Left ventricle myocardium superior (tissue), 1 donor: ENCODE results near the gene PHF24. TPM values are rescaled to one million over a fixed set of nuclear protein-coding genes. Genes with fewer than 3 reads are reported as not detected.
"Not testable (repeated sequence)": the region's sequence is repeated elsewhere in the genome, so short reads cannot be mapped to it uniquely, and the experiment has no call there.

Experiments used
- ATAC-seq: fragments of 200-7000 bp; cut with Tn5 transposase; one replicate; pipeline ENCODE4 v1.9.1; 2020; ENCODE audit warnings: mild to moderate bottlenecking, moderate library complexity
- DNase-seq: peaks from one replicate; pipeline ENCODE4 v3.0.0-alpha.2; 2020
- intact Hi-C: fragments of 100-400 bp; cut with micrococcal nuclease; formaldehyde crosslinking; loops from one replicate; pipeline ENCODE4 v1.11.0; 2022
- total RNA-seq: library from RNA; stranded (reverse); fragmentation: NEBNext Ultra II Directional; extraction: Animal tissue kit (Norgen Biotek cat#: 25700); gene quantifications from one replicate; pipeline ENCODE4 v1.2.1, GENCODE V29; 2021
- donor health status: DM: no; HTN: yes; CAD: no; lungs with severe emphysema.

PHF24 gene
- total RNA-seq, 1 donor from 2014 or later, result 0.10 TPM

DNA sequence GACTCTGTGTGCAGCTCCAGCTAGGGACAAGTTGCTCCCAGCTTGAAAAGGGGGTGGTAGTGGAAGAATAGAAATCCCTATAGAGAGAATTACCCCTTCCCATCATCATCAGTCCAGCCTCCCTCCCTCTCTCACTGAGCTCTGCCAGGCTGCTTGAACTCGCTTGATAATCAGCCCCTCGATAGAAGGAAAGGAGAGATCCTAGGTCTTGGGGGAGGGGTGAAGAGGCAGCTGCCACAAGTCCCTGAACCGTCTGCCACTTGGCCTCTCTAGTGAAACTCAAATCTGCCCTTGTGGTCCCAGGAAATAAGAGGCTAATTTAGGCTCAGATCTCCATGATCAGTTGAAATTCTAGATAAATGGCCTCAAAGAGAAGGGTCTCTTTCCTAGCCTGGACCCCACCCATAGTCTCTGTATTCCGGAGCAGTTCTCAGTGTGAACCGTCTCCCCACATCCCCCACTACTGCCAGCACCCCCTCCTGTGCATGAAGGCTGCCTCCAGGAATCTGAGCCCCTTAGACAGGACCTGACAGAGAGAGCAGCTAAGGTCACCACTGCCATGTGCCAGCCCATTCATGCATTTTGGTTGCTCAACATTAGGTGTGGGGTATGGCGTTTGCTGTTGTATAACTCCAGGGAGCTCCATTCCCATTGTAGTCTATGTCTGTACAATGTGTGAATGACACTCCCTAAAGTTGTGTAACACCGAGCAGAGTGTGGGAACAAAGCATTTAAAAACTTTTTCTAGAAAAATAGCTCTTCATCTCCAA lies 37.0 kb downstream of the PHF24 start:
- peak; percentile 17 for ATAC-seq
- DNase-seq, result no peak
- intact Hi-C loops, result no loop called here

DNA sequence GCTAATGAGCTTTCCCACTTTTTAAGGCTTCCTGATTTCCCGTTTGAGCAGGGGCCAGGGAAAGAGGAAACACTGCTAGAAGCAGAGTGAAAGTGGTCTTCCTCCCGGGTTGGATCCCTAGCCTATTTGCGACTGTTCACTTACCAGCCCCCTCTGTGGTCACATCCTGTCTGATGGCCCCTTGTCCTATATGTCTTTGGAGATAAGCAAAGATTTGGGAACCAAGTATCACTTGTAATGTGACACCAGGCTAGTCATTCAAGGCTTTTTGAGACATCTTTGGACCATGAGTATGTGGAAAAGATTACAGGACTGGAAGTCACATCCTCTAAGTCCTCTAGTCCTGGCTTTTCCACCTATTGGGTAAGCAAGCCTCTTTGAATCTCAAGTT lies 37.6 kb downstream of the PHF24 start:
- no peak for ATAC-seq
- no peak for DNase-seq
- intact Hi-C loops, result no loop called here

DNA sequence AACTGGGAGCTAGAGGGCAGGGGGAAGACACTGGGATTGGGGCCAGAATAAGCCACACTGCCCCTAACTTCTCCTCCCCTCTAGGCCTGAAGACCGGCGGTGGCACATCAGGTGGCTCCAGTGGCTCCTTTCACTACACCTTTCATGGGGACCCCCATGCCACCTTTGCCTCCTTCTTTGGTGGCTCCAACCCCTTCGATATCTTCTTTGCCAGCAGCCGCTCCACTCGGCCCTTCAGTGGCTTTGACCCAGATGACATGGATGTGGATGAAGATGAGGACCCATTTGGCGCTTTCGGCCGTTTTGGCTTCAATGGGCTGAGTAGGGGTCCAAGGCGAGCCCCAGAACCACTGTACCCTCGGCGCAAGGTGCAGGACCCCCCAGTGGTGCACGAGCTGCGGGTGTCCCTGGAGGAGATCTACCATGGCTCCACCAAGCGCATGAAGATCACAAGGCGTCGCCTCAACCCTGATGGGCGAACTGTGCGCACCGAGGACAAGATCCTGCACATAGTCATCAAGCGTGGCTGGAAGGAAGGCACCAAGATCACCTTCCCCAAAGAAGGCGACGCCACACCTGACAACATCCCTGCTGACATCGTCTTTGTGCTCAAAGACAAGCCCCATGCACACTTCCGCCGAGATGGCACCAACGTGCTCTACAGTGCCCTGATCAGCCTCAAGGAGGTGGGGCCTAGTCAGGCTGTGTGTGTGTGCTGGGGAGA lies 38.3 kb downstream of the PHF24 start:
- intact Hi-C loops, result no loop called here
- no peak for DNase-seq
- ATAC-seq, result no peak

DNA sequence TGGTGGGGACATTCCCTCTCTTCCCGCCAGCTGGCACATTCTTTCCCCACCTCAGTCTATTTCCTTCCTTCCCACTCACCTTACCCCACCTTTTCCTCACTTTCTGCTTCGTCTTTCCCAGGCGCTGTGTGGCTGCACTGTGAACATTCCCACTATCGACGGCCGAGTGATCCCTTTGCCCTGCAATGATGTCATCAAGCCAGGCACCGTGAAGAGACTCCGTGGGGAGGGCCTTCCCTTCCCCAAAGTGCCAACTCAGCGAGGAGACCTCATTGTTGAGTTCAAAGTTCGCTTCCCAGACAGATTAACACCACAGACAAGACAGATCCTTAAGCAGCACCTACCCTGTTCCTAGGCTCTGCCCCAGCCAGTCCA lies 38.8 kb downstream of the PHF24 start:
- intact Hi-C loops, result no loop called here
- ATAC-seq (no peak), DNase-seq (no peak)

DNA sequence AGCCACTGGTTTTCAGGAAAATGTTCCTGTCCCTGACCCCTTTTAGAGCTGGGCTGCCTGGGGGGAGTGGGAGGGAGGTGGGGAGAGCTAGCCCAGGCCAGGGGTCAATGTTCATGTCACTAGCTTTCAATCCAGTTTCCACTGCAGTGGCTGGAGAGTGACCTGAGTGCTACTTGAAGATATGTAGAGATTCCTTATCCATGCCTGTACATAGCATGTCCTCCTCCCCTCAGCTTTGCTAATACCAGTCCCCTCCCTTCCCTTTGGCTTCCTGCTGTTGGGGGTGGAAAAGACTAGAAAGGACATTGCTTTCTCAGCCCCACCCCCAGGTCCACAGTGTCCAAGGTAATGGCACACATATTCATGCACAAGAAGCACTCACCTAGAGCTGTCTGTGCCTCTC lies 39.3 kb downstream of the PHF24 start:
- intact Hi-C loops, result no loop called here

DNA sequence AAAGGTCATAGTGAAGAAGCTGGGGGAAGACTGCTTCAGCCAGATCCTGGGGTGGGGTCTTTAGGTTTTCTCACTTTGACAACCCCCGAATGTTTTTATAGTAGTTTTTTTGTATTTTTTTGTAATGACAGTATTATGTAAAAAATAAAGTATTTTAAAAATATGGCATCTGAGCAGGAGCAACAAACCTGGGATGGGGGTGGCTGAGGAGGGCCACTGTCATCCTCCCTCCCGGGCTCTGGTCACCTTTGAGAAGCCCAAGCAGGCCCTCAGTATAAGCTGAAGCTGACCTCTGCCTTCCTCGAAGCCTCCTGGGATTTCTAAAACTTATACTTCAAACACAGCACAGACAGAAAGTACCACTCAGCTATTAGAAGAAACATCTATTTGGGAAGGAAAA lies 40.2 kb downstream of the PHF24 start:
- DNase-seq (no peak), ATAC-seq (no peak)
- intact Hi-C loops, result no loop called here

More for the DNA sequence above, 39.3 kb downstream of the PHF24 start:
- ATAC-seq (no peak), DNase-seq (no peak)

DNA sequence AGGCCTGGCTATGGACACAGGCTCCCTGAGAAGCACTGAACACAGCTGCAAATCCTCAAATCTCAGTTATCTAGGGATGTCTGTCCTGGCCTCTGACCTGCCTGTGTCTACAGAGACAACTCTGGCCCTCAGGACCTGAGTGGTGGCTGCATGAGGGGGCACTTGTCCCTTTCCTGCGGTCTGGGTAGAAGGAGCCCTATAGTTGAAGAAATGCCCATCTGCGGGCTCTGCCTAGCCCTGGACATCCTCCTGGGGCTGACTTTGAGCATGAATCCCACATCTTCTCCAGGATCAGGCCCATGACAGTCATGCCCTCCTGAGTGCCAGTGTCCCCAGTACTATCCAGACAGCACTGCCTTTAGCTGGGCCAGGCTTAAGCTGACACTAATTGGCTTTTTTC lies 41.5 kb downstream of the PHF24 start:
- no peak for ATAC-seq
- intact Hi-C loops, result no loop called here
- DNase-seq, result no peak

DNA sequence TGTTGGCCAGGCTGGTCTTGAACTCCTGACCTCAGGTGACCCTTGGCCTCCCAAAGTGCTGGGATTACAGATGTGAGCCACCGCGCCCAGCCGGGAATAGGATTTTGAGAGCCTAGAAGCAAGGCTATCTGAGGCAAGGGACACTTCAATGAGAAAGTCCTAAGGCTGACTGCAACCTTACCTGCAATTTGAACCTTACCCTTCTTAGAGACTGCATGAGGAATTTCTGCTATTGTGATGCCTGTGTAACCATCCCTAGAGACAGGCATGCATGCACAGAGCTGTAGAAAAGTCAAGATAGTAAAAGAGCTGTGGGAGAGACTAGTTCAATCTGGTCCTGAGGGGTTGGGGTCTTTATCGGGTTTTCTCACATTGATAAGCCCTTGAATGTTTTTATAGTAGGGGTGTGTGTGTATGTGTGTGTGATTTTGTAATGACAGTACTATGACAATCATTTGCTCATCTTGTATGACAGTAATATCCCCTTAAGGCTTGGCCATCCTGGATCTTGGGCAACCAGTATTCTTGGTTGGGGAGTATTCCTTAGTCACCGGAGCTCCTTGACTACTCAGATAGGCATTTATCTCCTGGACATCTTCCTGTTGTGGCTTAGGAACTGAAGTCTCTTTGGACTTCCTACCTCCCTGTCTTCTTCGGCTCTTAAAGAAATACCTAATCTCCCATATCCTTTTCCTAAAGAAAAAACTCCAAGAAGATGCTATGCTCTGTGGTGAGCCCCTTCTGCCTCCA lies 42.6 kb downstream of the PHF24 start:
- no peak for ATAC-seq
- DNase-seq, result no peak

DNA sequence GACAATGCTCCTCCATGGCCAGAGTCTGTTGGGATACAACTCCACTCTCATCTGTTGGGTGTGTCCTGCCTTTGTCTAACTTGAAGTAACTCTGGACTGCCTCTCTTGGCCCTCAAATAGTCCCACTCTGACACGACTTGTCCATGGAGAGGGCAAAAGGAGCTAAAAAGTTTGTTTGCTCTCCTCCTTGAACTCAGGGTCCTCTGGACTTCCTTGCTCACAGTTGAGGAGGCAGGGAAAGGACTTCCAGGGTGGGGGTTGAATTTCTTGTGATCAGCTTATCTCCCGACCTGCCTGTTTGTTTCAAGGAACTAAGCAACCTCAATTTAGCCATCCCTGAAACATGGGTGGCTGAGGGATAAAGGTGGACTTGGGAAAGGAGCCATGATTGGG lies 43.2 kb downstream of the PHF24 start:
- intact Hi-C loops, result no loop called here
- no peak for ATAC-seq
- no peak for DNase-seq

More for the DNA sequence above, 42.6 kb downstream of the PHF24 start:
- intact Hi-C loops, result no loop called here

DNA sequence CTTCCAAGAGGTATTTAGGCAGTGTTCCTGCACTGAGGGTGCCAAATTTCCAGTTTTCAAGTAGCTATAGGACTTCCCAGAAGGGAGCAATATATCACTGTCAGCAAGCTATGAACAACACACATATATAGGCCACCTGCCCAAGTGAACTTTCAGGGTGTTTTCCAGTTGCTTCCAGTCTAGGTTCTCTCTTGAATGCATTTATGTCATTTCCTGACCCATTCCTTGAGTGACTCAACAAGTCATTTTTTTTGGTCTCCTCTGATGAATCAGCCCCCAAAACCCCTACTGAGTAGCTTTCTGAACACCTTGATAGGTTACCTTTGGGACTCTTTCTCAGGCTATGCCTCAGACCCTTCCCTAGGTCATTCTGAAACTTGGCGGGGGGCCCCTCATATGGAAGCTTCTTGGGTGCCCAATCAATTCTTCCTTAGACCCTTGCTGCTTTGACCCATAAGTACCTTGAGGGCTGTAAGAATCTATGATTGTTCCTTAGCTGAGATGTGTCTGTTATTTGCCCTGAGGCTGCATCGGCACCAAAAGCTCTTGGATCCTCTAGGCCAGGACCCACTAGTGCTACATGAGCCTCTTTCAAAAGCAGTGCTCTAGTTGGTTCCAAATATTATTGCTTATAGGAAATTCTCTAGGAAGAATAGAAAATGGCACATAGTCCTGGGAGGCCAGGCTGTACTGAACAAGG lies 43.9 kb downstream of the PHF24 start:
- ATAC-seq (no peak), DNase-seq (no peak)
- intact Hi-C loops, result no loop called here

DNA sequence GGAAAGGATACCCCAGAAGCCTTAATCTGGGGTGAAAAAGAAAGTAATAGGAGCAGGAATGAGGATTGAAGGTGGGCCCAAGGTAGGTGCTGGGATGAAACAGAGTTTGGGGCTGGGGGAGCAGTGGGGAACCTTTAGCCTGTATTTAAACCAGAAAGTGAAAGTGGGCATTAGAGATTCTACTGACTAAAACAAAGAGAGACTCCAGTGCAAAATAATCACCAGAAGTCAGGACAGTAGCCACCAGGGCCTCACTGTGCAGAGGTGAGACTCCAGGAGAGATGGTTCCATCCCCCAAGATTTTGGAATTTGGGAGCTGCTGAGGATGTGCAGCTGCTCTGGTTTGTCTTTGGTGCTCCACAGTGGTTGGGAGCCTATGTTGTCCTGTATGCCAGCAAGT lies 44.5 kb downstream of the PHF24 start:
- ATAC-seq (no peak), DNase-seq (no peak)
- intact Hi-C loops, result no loop called here

DNA sequence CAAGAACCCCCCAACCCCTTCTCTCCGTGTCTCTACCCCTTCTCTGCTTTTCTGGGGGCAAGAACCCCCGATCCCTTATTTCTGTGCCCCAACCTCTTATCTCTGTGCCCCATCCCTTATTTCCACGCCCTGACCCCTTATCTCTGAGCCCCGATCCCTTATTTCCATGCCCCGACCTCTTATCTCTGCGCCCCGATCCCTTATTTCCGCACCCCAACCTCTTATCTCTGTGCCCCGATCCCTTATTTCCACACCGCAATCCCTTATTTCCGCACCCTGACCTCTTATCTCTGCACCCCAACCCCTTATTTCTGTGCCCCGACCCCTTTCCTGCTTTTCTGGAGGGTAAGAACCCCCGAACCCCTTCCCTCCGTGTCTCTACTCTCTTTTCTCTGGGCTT lies 46.2 kb downstream of the PHF24 start:
- ATAC-seq, intact Hi-C loops, DNase-seq: not testable (repeated sequence)

DNA sequence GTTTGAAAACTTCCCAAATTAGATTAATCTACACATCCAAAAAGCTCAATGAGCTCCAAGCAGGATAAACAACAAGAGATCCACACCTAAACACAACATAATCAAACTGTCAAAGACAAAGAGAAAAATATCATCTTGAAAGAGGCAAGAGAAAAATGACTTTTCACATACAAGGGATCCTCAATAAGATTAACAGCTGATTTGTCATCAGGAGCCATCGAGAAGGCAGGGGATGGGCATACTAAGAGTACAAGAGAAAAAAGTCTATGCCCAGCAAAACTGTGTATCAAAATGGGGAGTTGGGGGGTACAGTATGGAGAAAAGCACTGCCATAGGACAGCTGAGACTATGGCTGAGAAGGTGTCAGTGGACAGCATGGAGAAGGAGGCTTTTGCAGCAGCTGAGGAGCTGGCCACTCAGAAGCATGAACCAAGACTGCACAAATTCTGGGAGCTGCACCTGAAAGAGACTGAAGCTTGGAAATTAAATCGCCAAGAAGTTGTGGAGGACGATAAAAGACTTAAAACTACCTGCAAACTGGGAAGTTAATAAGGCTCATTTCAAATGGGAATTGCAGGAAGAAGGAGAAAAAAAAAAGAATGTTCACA lies 52.4 kb downstream of the PHF24 start:
- ATAC-seq, result no peak

DNA sequence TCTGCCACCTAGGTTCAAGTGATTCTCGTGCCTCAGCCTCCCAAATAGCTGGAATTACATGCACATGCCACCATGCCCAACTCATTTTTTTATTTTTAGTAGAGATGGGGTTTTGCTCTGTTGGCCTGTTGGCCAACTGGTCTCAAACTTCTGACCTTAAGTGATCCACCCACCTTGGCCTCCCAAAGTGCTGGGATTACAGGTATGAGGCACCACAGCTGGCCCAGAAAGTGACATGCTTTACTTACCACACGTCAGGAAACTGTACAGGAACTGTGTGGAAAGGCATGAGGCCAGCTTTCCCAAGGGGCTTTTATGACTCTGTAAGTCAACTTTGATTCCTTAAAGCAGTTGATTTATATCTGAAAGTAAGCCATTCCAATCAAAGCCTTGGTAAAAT lies 56.4 kb downstream of the PHF24 start:
- intact Hi-C loops, result no loop called here
- DNase-seq (no peak), ATAC-seq (no peak)

More for the DNA sequence above, 52.4 kb downstream of the PHF24 start:
- intact Hi-C loops, result no loop called here
- no peak for DNase-seq

DNA sequence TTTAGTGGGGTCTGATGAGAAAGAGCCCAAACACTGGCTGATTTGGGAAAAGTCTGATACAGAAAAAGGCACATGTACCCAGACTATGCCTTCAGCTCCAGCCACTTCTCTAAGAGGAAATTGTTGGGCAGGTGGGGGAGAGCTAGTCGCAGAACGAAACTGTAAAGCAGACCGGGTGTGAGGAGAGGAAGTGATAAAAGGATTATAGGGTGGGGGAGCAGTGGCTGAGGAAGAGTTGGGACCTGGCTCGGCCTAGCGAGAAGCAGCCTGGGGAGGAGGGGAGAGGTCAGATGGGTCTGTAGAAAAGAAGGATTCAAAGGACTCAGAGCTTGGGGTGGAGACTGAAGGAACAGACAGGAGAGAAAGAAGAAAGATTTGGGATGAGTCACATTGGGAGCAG lies 65.4 kb downstream of the PHF24 start:
- ATAC-seq, intact Hi-C loops, DNase-seq: not testable (repeated sequence)

DNA sequence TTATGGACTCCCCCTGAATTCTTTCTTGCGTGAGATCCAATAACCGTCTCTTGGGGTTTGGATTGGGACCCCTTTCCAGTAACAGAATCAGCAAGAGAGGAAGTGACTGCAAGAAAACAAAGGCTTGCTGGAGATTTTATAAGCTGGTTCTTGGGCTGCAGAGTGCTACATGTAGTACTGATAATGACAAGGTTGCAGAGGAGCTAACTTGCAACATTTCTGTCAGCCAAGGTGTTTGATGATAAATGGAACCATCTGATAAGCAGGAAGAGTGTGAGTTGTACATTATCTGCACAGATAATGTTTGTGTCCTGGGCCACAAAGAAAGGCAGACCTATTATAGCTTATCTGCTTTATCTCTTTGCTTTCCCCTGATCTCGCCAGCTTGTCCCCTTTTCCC lies 68.6 kb downstream of the PHF24 start:
- peak; percentile 21 for ATAC-seq
- intact Hi-C loops, result no loop called here
- DNase-seq, result no peak

DNA sequence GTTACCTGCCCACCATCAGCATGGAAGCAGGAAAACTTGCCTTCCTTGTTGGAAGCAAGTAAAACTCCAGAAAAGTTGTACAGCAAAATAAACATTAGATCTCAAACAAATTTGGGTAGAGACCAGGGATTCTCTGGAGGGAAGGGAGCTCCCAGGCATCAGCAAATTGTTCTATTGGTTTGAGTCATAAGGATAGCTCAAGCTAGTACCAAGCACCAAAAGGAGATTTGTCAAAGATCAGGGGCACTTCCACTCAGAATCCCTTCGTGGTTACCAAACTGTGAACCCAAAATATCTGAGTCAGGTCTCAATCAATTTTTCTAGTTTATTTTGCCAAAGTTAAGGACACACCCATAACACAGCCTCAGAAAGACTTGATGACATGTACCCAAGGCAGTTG lies 69.3 kb downstream of the PHF24 start:
- intact Hi-C loops, result no loop called here
- ATAC-seq, result no peak

DNA sequence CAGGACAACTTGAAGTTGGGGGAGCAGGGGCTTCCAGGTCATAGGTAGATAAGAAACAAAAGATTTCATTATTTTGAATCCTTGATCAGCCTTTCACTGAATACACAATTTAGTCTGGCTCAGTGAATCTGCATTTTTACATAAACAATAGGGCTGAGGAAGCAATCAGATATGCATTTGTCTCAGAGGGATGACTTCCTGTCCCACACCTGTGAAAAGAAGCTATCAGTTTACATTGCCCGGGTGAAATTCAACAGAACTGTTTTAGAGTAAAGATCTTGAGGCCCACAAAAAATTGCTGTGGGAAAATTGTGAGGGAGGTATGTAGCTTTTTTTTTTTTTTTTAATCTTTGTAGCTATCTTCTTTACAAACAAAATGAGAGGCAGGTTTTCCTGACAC lies 69.8 kb downstream of the PHF24 start:
- DNase-seq, result no peak

More for the DNA sequence above, 69.3 kb downstream of the PHF24 start:
- DNase-seq, result no peak

DNA sequence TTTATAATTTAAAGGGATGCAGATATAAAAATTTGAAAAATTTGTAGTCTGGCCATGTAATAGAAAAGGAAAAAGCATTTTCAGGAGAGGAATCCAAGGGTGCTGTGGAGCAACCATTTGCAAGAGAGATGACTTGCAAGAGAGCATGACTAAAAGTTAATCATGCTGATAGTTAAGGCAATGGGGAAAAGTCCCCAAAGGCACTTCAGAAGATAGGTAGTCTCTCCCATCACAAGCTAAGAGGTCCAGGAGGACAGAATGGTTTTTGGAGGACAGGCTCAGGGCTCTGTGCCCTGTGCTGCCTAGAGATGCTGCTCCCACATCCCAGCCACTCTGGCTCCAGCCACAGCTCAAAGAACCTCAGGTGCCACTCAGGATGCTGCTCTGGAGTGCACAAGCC lies 70.3 kb downstream of the PHF24 start:
- DNase-seq (no peak), ATAC-seq (no peak)
- intact Hi-C loops, result no loop called here

More for the DNA sequence above, 69.8 kb downstream of the PHF24 start:
- intact Hi-C loops, result no loop called here
- no peak for ATAC-seq
